Adrenal gland (tissue), 5 donors: Measurements from ENCODE around the gene FASN.

Experiments used
- CTCF ChIP-seq, 6 experiments: fragments of 450-650 bp in 4 of 6; fragments of 200-600 bp in 2 of 6; sonication (generic) in 1 of 6; IDR thresholded peaks; 1 replicate in 5 of 6; 2 replicates in 1 of 6; pipeline versions ENCODE4 v1.5.1 to v1.8.0; 2016 to 2021; ENCODE audit warnings: antibody characterized with exemption in 6 of 6, mild to moderate bottlenecking in 2 of 6, moderate library complexity in 1 of 6
- POLR2A ChIP-seq, 2 donors: fragments of 450-650 bp; IDR thresholded peaks; one replicate each; pipeline ENCODE4 v1.6.1; 2017; ENCODE audit warnings: antibody characterized with exemption in 2 of 2, mild to moderate bottlenecking in 2 of 2, moderate library complexity in 1 of 2
- donor health status: DM: no; HTN: no; CAD: no.

- TF ChIP-seq CTCF (IDR thresholded peaks at IDR 0.05) (no peak), POLR2A (IDR thresholded peaks at IDR 0.05) (no peak)
Observed at GRCh38 chr17:82092094-82092586, 5.9 kb downstream of the FASN start.
